NCI-H345 treated with DMSO at 0.1 percent for 48 hours (cell line): ENCODE results near the gene ESRRB.
"Not testable (repeated sequence)": the region's sequence is repeated elsewhere in the genome, so short reads cannot be mapped to it uniquely, and the experiment has no call there.

Experiments used
- DNase-seq: peaks from one replicate; lab custom pipeline; 2025; ENCODE audit not compliant: unreplicated experiment; lab: John Stamatoyannopoulos, UW

ESRRB gene

DNA sequence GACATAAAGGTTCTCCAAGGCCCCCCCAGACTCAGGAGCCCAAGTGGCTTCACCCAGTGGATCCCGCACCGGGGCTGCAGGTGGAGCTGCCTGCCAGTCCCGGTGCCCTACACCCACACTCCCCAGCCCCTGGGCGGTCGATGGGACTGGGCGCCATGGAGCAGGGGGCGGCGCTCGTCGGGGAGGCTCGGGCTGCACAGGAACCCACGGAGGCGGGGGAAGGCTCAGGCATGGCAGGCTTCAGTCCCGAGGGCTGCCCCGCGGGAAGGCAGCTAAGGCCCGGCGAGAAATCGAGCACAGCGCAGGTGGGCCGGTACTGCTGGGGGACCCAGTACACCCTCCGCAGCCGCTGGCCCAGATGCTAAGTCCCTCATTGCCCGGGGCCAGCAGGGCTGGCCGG, 160.7 kb downstream of the ESRRB start:
- DNase-seq = not testable (repeated sequence)

DNA sequence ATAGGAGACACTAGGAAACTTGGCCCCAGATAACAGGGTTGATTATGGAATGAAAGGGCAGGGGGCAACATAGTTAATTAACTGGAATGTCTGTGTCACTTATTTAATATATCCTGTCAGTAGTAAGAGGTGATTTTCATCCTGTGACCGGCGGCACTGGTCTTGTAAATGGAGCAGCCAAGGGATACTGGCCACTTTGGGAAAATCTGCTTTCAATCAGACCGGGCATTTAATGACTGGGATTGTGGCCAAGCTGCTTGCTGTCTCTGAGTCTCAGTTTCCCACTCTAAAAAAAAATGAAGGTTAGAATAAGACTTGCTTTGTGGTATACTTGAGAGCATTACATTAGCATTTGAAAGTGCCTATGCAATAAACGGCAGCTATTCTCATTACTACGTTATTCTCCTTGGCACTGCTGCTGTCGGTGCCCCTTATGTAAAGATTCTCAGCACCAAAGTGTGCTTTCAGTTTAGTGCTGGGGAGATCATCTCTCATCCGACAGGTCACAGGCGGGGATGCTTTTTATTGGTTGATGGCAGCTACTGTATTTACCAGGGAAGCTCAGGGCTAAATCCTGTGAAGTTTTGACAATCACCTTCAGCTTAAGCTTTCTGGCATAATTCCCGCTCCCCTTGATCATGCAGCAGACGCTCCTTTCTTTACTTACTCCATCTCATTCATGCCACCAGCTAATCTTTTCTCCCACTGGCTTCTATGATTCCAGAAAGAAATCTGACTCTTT, 162.1 kb downstream of the ESRRB start:
- DNase-seq = no peak

DNA sequence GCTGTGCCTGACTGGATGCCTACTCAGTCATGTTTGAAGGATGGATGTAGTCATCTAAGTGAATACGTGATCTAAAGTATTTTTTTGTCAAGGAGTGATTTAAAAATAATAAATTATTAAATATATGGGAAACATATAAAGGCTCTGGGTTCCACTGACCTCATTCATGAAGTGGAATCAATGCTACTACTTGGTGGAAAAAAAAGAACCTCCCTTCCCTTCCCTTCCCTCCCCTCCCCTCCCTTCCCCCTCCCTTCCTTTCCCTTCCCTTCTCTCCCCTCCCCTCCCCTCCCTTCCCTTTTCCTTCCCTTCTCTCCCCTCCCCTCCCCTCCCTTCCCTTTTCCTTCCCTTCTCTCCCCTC, 162.7 kb downstream of the ESRRB start:
- DNase-seq = no peak

DNA sequence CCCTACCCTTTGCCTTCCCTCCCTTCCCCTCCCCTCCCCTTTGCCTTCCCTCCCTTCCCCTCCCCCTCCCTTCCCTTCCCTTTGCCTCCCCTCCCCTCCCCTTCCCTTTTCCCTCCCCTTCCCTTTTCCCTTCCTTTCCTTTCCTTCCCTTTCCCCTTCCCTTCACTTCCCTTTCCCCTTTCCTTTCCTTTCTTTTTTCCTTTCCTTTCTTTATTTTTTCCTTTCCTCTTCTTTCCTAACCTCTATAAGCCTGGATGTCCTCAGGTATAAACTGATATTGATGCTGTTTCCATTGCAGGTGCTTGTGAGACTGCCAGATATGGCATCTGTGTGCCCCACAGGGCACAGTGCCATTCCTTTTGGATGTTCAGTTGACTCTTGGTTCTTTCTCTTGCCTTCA, 163.2 kb downstream of the ESRRB start:
- no peak for DNase-seq

DNA sequence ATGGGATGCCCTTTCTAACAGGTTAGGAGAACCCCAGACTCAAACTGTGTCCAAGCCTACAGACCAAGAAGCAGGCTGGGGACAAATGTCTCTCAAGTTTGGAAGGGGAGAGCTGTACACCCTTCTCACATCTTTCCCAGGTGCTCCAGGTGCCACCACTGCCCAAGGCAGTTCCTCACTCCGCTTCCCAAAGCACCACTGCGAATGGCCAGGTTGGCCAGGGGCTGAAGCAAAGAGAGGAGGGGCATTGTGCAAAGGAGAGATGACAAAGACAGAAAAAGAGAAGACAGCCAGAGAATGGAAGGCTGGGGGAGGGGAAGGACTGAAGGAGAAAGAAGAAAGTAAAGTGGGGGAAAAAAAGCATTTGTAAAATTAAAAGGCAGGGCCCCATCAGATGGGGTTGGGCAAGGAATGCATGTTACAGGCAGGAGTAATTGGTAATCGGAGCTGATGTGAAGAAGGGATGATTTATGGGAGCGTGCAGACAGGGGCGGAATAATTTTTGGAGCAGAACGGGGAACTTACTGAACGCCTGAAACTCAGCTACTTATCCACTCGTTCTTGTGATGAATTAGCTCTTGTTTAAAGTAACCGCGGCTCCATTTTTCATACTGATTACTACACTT, 165.8 kb downstream of the ESRRB start:
- DNase-seq = no peak

DNA sequence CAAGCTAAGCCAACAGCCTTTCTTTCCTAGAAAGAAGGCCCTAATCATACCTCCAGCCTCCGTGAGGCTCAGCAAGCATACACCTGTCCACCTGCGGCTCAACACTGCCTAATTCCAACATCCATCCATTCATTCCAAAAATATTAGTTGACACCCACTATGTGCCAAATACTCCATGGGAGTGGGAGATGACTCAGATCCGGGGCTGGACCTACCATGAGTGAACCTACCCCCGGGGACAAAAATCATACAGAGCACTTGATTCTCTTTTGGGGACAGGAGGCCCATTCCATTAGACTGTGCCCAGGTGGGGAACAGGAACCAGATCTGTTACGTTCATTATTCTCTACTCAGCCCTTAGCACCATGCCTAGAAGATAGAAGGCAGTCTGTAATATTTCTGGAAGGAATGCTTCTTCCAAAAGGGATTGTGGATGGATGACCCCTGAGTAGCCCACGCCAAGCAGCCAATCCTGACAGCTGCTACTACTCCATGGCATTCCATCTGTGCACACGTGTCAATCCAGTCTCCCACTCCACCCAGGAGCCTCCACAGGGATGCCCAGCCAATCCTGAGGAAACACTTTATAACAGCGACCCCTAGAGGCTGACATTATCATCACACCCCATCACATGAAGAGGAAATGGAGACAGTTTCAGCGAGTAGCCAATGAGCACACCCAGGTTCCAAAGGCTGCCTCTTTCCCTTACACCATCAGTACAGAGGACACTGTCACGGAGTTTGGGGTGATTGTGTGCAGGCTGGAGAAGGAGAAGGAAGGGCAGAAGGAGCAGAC, 170.7 kb downstream of the ESRRB start:
- no peak for DNase-seq

- no peak for DNase-seq
Observed at GRCh38 chr14:76547831-76548230, 171.9 kb downstream of the ESRRB start.

- no peak for DNase-seq
Observed at GRCh38 chr14:76550534-76550933, 174.6 kb downstream of the ESRRB start.

GRCh38 chr14:76551116-76551515, 175.2 kb downstream of the ESRRB start:
- DNase-seq = no peak
